CD4-positive, alpha-beta memory T cell (primary cell): ENCODE results near the gene ADAMTS19. TPM values are rescaled to one million over a fixed set of nuclear protein-coding genes. Genes with fewer than 3 reads are reported as not detected.

Experiments used
- CTCF ChIA-PET: fragments of 350-600 bp; sonication (Branson Sonifier 250); formaldehyde crosslinking; loops from one replicate; lab custom pipeline; 2021; ENCODE audit warnings: inconsistent platforms; ENCODE audit not compliant: partially characterized antibody; lab: Charles Lee
- POLR2A ChIA-PET: fragments of 350-600 bp; sonication (Branson Sonifier 250); formaldehyde crosslinking; loops from one replicate; lab custom pipeline; 2021; ENCODE audit not compliant: partially characterized antibody; lab: Charles Lee
- DNase-seq, 5 donors: peaks; one replicate each; pipeline versions ENCODE4 v3.0.0 to v3.0.0-alpha.2; 2020 to 2022; ENCODE audit warnings: mixed read lengths in 1 of 5
- H3K27ac ChIP-seq: one replicate; pipeline ENCODE4 v1.7.0; 2013; ENCODE audit warnings: low read depth, low read length
- H3K27me3 ChIP-seq: 2 replicates; pipeline ENCODE4 v1.7.0; 2013; ENCODE audit warnings: mild to moderate bottlenecking, low read length, moderate library complexity; ENCODE audit not compliant: insufficient read depth
- H3K36me3 ChIP-seq: 2 replicates; pipeline ENCODE4 v1.7.0; 2013; ENCODE audit warnings: mild to moderate bottlenecking, low read length, moderate library complexity; ENCODE audit not compliant: insufficient read depth
- H3K4me1 ChIP-seq: 2 replicates; pipeline ENCODE4 v1.7.0; 2013; ENCODE audit warnings: mild to moderate bottlenecking, low read length, moderate library complexity; ENCODE audit not compliant: insufficient read depth
- H3K4me3 ChIP-seq, 2 donors: one replicate each; pipeline ENCODE4 v1.7.0; 2013; ENCODE audit warnings: low read length in 2 of 2, mild to moderate bottlenecking in 1 of 2
- H3K9me3 ChIP-seq, 2 donors: one replicate each; pipeline ENCODE4 v1.7.0; 2013; ENCODE audit warnings: low read length in 2 of 2, control low read depth in 1 of 2; ENCODE audit not compliant: control insufficient read depth in 1 of 2
- H3K27ac Mint-ChIP-seq, 7 donors: one replicate each; pipeline ENCODE4 v1.8.0; 2020 to 2021; ENCODE audit warnings: mixed read lengths in 7 of 7, mild to moderate bottlenecking in 6 of 7, inconsistent platforms in 3 of 7, moderate library complexity in 3 of 7
- H3K27me3 Mint-ChIP-seq, 2 donors: one replicate each; pipeline ENCODE4 v1.8.0; 2020 to 2021; ENCODE audit warnings: mixed read lengths in 2 of 2
- H3K36me3 Mint-ChIP-seq, 2 donors: one replicate each; pipeline ENCODE4 v1.8.0; 2020 to 2021; ENCODE audit warnings: mixed read lengths in 2 of 2, inconsistent platforms in 1 of 2, mild to moderate bottlenecking in 1 of 2
- H3K4me1 Mint-ChIP-seq, 4 donors: one replicate each; pipeline ENCODE4 v1.8.0; 2020 to 2021; ENCODE audit warnings: mixed read lengths in 4 of 4, mild to moderate bottlenecking in 1 of 4
- H3K4me3 Mint-ChIP-seq, 8 donors: one replicate each; pipeline ENCODE4 v1.8.0; 2020 to 2021; ENCODE audit warnings: mixed read lengths in 8 of 8, mild to moderate bottlenecking in 7 of 8, moderate library complexity in 6 of 8, inconsistent platforms in 3 of 8
- H3K9me3 Mint-ChIP-seq, 8 donors: one replicate each; pipeline ENCODE4 v1.8.0; 2020 to 2021; ENCODE audit warnings: mixed read lengths in 8 of 8, mild to moderate bottlenecking in 5 of 8, inconsistent platforms in 3 of 8, moderate library complexity in 1 of 8
- intact Hi-C: fragments of 100-400 bp; cut with micrococcal nuclease; formaldehyde crosslinking; loops from one replicate; pipeline ENCODE4 v1.15.1; 2023
- polyA plus RNA-seq, 2 donors: library from polyadenylated mRNA; unstranded; fragments of 300-500 nt; fragmentation: Illumina TruSeq; gene quantifications; one replicate each; pipeline ENCODE4 v1.2.3, GENCODE V29; 2021
- total RNA-seq, 2 experiments: library from RNA; stranded (reverse); gene quantifications; one replicate each; pipeline ENCODE4 v1.2.3, GENCODE V29; 2021

Gene ADAMTS19
- total and polyA plus RNA-seq, 4 experiments from 2014 or later: not detected

DNA sequence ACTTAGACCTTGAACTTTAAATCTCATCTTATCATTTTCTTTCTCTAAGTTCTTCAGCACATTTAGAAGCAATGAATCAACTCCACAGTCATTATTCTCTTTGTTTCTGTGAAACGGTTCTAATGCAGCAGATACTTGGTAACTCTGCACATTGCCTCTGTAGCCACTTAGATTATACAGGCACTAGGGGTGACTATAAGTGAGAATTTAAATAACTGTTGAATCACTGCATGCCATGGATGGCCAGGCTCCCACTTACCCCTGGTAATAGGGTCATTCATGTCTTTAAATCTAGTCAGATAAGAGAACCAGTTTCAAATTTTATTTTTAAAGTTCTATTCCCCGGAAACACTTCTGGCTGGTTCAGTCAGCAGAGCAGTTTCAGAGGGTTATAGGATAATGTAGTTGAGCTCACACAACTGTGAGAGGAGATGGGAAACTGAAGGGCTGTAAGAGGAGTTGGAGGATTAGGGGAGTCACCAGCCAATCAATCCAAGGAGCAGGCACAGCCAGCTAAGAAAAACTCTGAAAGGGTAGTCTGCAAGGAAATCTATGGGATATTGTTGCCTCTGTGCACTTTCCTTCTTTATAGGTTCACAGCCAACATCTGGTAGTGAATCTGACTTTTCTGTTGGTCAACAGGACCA is 283.6 kb downstream of the ADAMTS19 start:
- intact Hi-C loops: no loop called here

DNA sequence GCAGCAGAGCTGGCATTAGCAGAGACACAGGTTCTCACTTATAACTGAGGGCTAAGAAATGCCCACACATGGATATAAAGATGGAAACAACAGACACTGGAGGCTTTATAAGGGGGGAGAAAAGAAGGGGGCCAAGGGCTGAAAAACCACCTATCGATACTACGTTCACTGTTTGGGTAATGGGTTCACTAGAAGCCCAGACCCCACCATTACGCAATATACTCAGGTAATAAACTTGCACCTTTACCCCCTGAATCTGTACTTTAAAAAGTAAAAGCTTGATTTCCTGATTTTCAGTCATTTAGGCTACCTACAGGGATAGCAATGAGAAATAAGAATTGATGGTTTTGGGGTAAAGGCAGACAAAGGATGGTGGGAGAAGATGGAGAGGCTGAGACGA is 285.9 kb downstream of the ADAMTS19 start:
- peaks cover 0 to 3% of the 10 kb centered on the region in 2 donors for H3K27me3 Mint-ChIP-seq
- ChIA-PET CTCF (no interaction called here), POLR2A (no interaction called here)
- no peaks in the 10 kb centered on the region for H3K4me1 Mint-ChIP-seq
- no peaks in the 10 kb centered on the region for H3K36me3 Mint-ChIP-seq
- no peak overlapping the region for H3K4me3 Mint-ChIP-seq
- no peak overlapping the region for H3K27ac Mint-ChIP-seq
- no peaks in the 10 kb centered on the region for H3K27me3 ChIP-seq
- no peak overlapping the region for H3K27ac ChIP-seq
- no peaks in the 10 kb centered on the region for H3K36me3 ChIP-seq
- H3K4me3 ChIP-seq: no peak overlapping the region
- intact Hi-C loops: no loop called here
- H3K9me3 Mint-ChIP-seq: no peaks in the 10 kb centered on the region
- H3K9me3 ChIP-seq: no peaks in the 10 kb centered on the region
- no peak for DNase-seq
- H3K4me1 ChIP-seq: no peaks in the 10 kb centered on the region

More for the DNA sequence above, 283.6 kb downstream of the ADAMTS19 start:
- Histone ChIP-seq H3K4me1 (no peaks in the 10 kb centered on the region), H3K36me3 (no peaks in the 10 kb centered on the region), H3K27me3 (no peaks in the 10 kb centered on the region), H3K27ac (no peak overlapping the region), H3K4me3 (no peak overlapping the region), H3K9me3 (peaks cover 0 to 3% of the 10 kb centered on the region in 2 donors)
- Mint-ChIP-seq H3K27me3 (peaks cover 0 to 4% of the 10 kb centered on the region in 2 donors), H3K4me3 (no peak overlapping the region), H3K9me3 (no peaks in the 10 kb centered on the region), H3K36me3 (no peaks in the 10 kb centered on the region), H3K27ac (no peak overlapping the region), H3K4me1 (no peaks in the 10 kb centered on the region)
- ChIA-PET CTCF (no interaction called here), POLR2A (no interaction called here)
- no peak for DNase-seq

DNA sequence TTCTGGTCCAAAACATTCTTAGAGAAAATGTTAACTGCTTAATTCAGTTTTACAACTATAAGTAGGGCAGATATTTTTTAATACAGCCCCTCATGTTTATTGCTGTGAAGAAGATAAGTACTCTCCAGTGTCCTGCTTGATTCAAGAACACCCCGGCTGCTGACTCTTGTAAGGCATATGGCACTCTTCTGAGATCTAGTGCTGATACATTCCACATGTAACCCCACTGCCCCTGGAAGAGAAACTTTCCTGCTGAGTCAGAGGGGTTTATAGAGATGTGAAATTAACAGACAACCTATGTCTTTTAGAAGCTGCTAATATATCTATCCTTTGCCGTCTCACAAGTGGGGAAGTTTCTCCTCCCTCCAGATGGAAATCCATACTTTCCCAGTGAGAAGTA is 286.8 kb downstream of the ADAMTS19 start:
- H3K9me3 ChIP-seq: no peaks in the 10 kb centered on the region
- Mint-ChIP-seq H3K4me3 (no peak overlapping the region), H3K4me1 (no peaks in the 10 kb centered on the region), H3K9me3 (no peaks in the 10 kb centered on the region), H3K27ac (no peak overlapping the region), H3K36me3 (no peaks in the 10 kb centered on the region), H3K27me3 (peaks cover 0 to 3% of the 10 kb centered on the region in 2 donors)
- no peaks in the 10 kb centered on the region for H3K36me3 ChIP-seq
- DNase-seq: no peak
- ChIA-PET POLR2A (no interaction called here), CTCF (no interaction called here)
- H3K4me3 ChIP-seq: no peak overlapping the region
- no peak overlapping the region for H3K27ac ChIP-seq
- H3K4me1 ChIP-seq: no peaks in the 10 kb centered on the region
- intact Hi-C loops: no loop called here
- H3K27me3 ChIP-seq: no peaks in the 10 kb centered on the region

DNA sequence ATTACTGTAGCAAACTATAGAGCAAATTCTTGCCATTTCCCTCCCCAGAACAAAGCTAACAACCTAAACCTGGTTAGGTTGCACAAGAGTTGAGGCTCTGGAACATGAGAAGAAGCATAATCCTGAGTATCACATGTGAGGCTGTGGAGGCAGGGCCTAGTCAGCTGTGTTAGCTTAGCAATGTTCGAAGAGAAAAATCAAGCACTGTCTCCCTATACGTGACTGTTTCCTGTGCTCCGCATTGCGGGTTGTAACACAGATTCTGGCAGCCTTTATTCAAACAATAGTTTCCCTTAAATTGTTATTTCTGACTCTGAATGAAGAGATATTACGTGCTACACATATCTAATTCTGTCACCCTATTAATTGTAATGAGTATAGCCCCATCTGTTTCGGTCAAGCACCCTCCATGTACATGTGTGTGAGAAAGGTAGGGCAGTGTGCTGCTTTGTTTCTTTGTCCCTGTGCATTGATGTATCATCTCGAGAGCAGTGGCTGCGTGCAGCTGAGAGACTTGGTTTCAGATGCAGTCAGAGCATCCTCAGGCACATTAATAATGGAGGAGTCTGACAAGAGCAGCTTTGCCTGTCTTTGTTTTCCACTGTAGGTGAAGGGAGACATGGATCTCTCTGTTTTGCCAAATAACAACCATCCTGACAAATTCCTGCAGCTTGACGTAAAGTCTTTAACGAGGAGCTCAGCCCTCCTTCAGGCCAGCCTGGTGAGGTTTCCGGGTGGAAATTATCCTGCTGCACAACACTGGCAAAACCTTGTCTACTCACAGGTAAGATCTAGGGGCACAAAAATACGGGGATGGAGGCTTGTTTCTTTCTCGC is 287.7 kb downstream of the ADAMTS19 start, which contains the start of gene MINAR2:
Gene MINAR2, plus strand, starts transcription at position 523 of the 836 bp plus-strand sequence. Its CDS starts 97 bp downstream, at position 620.
- POLR2A ChIA-PET: no interaction called here
- H3K9me3 ChIP-seq: no peaks in the 10 kb centered on the region
- H3K4me3 Mint-ChIP-seq: no peak within 1 kb of the TSS
- H3K27ac Mint-ChIP-seq: no peak within 1 kb of the TSS
- no peaks in the 10 kb centered on the region for H3K4me1 Mint-ChIP-seq
- H3K27ac ChIP-seq: no peak within 1 kb of the TSS
- DNase-seq: no peak
- no peaks in the 10 kb centered on the region for H3K27me3 ChIP-seq
- no peaks in the 10 kb centered on the region for H3K36me3 Mint-ChIP-seq
- CTCF ChIA-PET: no interaction called here
- H3K4me3 ChIP-seq: no peak within 1 kb of the TSS
- H3K36me3 ChIP-seq: no peaks in the 10 kb centered on the region
- no peaks in the 10 kb centered on the region for H3K4me1 ChIP-seq
- H3K9me3 Mint-ChIP-seq: no peaks in the 10 kb centered on the region
- H3K27me3 Mint-ChIP-seq: peaks cover 0 to 6% of the 10 kb centered on the region in 2 donors
- intact Hi-C loops: no loop called here

DNA sequence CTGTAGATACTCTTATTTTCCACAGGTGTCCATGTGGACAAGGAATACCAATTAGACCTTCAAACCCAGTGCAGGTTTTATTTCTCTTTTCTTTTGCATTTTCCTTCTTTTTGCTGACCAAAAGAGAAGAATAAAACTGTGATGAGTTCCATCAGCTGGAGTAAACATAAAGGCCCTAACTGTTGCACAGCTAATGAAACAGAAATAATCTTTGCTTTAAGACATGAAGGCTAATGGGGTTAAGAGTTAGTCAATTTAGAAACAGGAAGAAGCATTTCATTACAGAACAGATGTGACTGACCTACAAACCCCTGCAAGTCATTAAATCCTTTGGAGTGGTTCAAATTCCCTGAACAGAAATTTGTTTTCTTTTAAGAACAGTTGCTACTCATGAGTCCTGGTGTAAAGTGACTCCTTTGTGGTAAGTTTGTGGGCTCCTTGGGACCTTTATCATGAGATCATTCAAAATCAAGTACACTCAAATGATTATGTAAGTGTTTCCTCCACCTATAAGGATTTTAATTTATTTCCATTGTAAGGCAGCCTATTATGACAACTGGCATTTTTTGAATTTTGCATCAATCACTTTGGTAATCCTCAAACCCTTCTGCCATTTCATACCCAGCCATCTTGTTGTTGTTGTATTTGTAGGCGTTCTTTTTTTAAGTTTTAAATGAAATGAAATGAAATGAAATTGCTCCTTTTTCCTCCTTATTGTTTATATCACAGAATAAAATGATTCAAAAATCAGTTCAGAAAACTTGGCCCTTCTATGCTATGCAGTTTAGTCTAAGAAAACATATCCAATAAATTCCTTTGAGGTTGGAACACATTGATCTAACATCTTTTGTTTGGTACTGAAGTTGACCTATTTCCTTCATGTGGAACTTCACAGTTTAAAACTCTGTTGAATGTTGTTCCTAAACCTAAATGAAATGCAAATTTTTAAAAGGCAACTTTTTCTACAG is 289.1 kb downstream of the ADAMTS19 start:
- Mint-ChIP-seq H3K9me3 (no peaks in the 10 kb centered on the region), H3K4me3 (no peak overlapping the region), H3K36me3 (no peaks in the 10 kb centered on the region), H3K27ac (no peak overlapping the region), H3K4me1 (no peaks in the 10 kb centered on the region), H3K27me3 (peaks cover 0 to 6% of the 10 kb centered on the region in 2 donors)
- no peaks in the 10 kb centered on the region for H3K9me3 ChIP-seq
- H3K27ac ChIP-seq: no peak overlapping the region
- CTCF ChIA-PET: no interaction called here
- H3K36me3 ChIP-seq: no peaks in the 10 kb centered on the region
- POLR2A ChIA-PET: no interaction called here
- no peak for DNase-seq
- no peaks in the 10 kb centered on the region for H3K4me1 ChIP-seq
- no peaks in the 10 kb centered on the region for H3K27me3 ChIP-seq
- intact Hi-C loops: no loop called here
- no peak overlapping the region for H3K4me3 ChIP-seq

DNA sequence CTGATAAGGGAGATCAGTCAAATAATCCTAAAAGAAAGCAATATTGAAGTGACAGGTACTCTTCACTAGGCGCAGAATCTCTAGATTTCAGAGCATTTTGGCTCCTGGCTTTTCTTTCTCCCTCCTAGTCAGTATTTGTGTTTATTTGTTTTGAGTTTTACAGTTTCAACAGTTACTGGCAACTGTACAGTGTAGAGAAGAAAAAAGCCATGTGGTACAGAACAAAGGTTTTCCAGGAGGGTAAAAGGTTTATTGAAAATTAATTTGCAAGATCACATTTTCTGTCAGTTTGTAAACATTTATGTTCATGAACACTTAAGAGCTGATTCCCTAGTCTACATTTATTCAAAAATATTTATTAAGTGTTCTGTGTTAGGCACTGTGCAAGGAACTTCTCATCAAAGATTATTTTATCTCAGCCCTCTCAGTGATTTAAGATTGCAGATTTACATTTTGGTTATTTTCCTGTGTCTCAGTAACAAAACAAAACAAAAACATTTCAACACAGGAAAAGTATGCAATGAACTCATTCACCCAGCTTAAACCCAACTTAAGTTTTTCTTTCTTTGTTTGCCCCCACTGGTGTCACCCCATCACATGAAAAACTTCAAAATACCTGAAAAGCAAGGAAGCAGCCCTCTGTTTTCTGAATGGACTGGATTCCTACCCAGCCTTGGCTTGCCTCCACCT is 300.7 kb downstream of the ADAMTS19 start:
- Mint-ChIP-seq H3K36me3 (no peaks in the 10 kb centered on the region), H3K4me3 (no peak overlapping the region), H3K4me1 (no peaks in the 10 kb centered on the region), H3K9me3 (no peaks in the 10 kb centered on the region), H3K27me3 (peaks cover 0 to 2% of the 10 kb centered on the region in 2 donors), H3K27ac (no peak overlapping the region)
- Histone ChIP-seq H3K4me1 (no peaks in the 10 kb centered on the region), H3K27me3 (no peaks in the 10 kb centered on the region), H3K27ac (no peak overlapping the region), H3K4me3 (no peak overlapping the region), H3K9me3 (no peaks in the 10 kb centered on the region), H3K36me3 (no peaks in the 10 kb centered on the region)
- intact Hi-C loops: no loop called here
- no peak for DNase-seq
- ChIA-PET POLR2A (no interaction called here), CTCF (interaction anchor here (1.3 to 2.4 kb wide), 3 partner anchors 8 to 855 kb away, joined by 3 to 15 read pairs (median 5); no protein-coding TSS in a partner anchor)
